Smooth muscle cell (in vitro differentiated cells): ENCODE measurements around the gene SLC34A1. TPM values are rescaled to one million over a fixed set of nuclear protein-coding genes. Genes with fewer than 3 reads are reported as not detected.

Source experiments
- DNase-seq: peaks from one replicate; lab custom pipeline; 2025; ENCODE audit not compliant: unreplicated experiment; lab: John Stamatoyannopoulos, UW
- H2AFZ ChIP-seq: fragments of 200-600 bp; sonication (generic); 2 replicates; pipeline ENCODE4 v1.6.0; 2016; ENCODE audit warnings: antibody characterized with exemption, low read depth, mild to moderate bottlenecking
- H3F3A ChIP-seq: fragments of 200-600 bp; sonication (generic); 2 replicates; pipeline ENCODE4 v1.6.0; 2017; ENCODE audit warnings: antibody characterized with exemption, low read depth
- H3K27ac ChIP-seq: fragments of 200-600 bp; sonication (generic); 2 replicates; pipeline ENCODE4 v1.5.1; 2016; ENCODE audit warnings: low read depth, mild to moderate bottlenecking
- H3K27me3 ChIP-seq: fragments of 200-600 bp; sonication (generic); 2 replicates; pipeline ENCODE4 v1.6.1; 2016; ENCODE audit warnings: low read depth, mild to moderate bottlenecking
- H3K36me3 ChIP-seq: fragments of 200-600 bp; sonication (generic); 2 replicates; pipeline ENCODE4 v1.5.1; 2016; ENCODE audit warnings: low read depth
- H3K4me1 ChIP-seq: fragments of 200-600 bp; sonication (generic); 2 replicates; pipeline ENCODE4 v1.5.1; 2016; ENCODE audit warnings: low read depth
- H3K4me2 ChIP-seq: fragments of 200-600 bp; sonication (generic); 2 replicates; pipeline ENCODE4 v1.6.0; 2016; ENCODE audit warnings: mild to moderate bottlenecking
- H3K4me3 ChIP-seq: fragments of 200-600 bp; sonication (generic); 2 replicates; pipeline ENCODE4 v1.5.1; 2016; ENCODE audit warnings: mild to moderate bottlenecking
- H3K79me2 ChIP-seq: fragments of 200-600 bp; sonication (generic); 2 replicates; pipeline ENCODE4 v1.6.0; 2016; ENCODE audit warnings: low read depth, mild to moderate bottlenecking
- H3K9ac ChIP-seq: fragments of 200-600 bp; sonication (generic); 2 replicates; pipeline ENCODE4 v1.6.0; 2016; ENCODE audit warnings: low read depth
- H3K9me3 ChIP-seq: fragments of 200-600 bp; sonication (generic); replicated peaks from 2 replicates; pipeline ENCODE4 v1.5.1; 2016; ENCODE audit warnings: low read depth
- H4K20me1 ChIP-seq: fragments of 200-600 bp; sonication (generic); 2 replicates; pipeline ENCODE4 v1.6.0; 2016; ENCODE audit warnings: low read depth
- CTCF ChIP-seq: fragments of 200-600 bp; sonication (generic); IDR thresholded peaks from 2 replicates; pipeline ENCODE4 v1.5.1; 2017; ENCODE audit warnings: borderline replicate concordance, mild to moderate bottlenecking, antibody characterized with exemption; ENCODE audit not compliant: insufficient read depth, poor library complexity, severe bottlenecking
- WGBS: methylation state at CpG from one replicate; pipeline ENCODE4 v1.1.7; 2016; ENCODE audit warnings: low lambda C conversion rate; 5-methylcytosine and 5-hydroxymethylcytosine counted together
- polyA plus RNA-seq: library from polyadenylated mRNA; unstranded; fragments of >200 nt; fragmentation: Nextera tagmentation; extraction: Ambion mirVana; gene quantifications from 2 replicates; pipeline ENCODE4 v1.2.1, GENCODE V29; 2016
- total RNA-seq: library from RNA; depleted of rRNA; stranded (reverse); fragments of >200 nt; gene quantifications from 2 replicates; pipeline ENCODE4 v1.2.3, GENCODE V29; 2014

Gene SLC34A1
- total and polyA plus RNA-seq, 2 experiments from 2014 or later = not detected

- no peak overlapping the region for H3K4me3 ChIP-seq
- H3K9me3 ChIP-seq = no peaks in the 10 kb centered on the region
- H3K4me2 ChIP-seq = peak overlapping the region; percentile 63
- no peaks in the 10 kb centered on the region for H3K36me3 ChIP-seq
- no peaks in the 10 kb centered on the region for H3K79me2 ChIP-seq
- H2AFZ ChIP-seq = peak overlapping the region; percentile 47
- peak overlapping the region; percentile 87 for H3K27ac ChIP-seq
- no peak overlapping the region for H3K9ac ChIP-seq
- DNase-seq = peak; percentile 46
- H4K20me1 ChIP-seq = peaks cover 3% of the 10 kb centered on the region
- H3F3A ChIP-seq = peaks cover 11% of the 10 kb centered on the region
- no peaks in the 10 kb centered on the region for H3K27me3 ChIP-seq
- TF ChIP-seq CTCF = peak; percentile 91
- WGBS = 29% methylated on average over 12 of the region's 13 CpGs
- H3K4me1 ChIP-seq = no peaks in the 10 kb centered on the region
Observed at GRCh38 chr5:177390363-177391300, 6.4 kb downstream of the SLC34A1 start.

GRCh38 chr5:177392765-177393164 lies 8.5 kb downstream of the SLC34A1 start:
- H3K4me1 ChIP-seq = no peaks in the 10 kb centered on the region
- no peak overlapping the region for H2AFZ ChIP-seq
- H3K36me3 ChIP-seq = no peaks in the 10 kb centered on the region
- no peaks in the 10 kb centered on the region for H3K9me3 ChIP-seq
- H4K20me1 ChIP-seq = peaks cover 3% of the 10 kb centered on the region
- H3K79me2 ChIP-seq = no peaks in the 10 kb centered on the region
- no peak overlapping the region for H3K4me2 ChIP-seq
- 85% methylated on average over 5 of the region's 5 CpGs for WGBS
- DNase-seq = no peak
- peaks cover 11% of the 10 kb centered on the region for H3F3A ChIP-seq
- H3K27me3 ChIP-seq = no peaks in the 10 kb centered on the region
- H3K4me3 ChIP-seq = no peak overlapping the region
- TF ChIP-seq CTCF = no peak
- no peak overlapping the region for H3K9ac ChIP-seq
- no peak overlapping the region for H3K27ac ChIP-seq

- no peak overlapping the region for H3K27ac ChIP-seq
- WGBS = 92% methylated on average over 1 of the region's 1 CpG
- H4K20me1 ChIP-seq = peaks cover 3% of the 10 kb centered on the region
- H3K27me3 ChIP-seq = no peaks in the 10 kb centered on the region
- H3K36me3 ChIP-seq = no peaks in the 10 kb centered on the region
- no peaks in the 10 kb centered on the region for H3K79me2 ChIP-seq
- H3K9ac ChIP-seq = no peak overlapping the region
- H3F3A ChIP-seq = peaks cover 9% of the 10 kb centered on the region
- no peaks in the 10 kb centered on the region for H3K9me3 ChIP-seq
- H3K4me3 ChIP-seq = no peak overlapping the region
- DNase-seq = no peak
- no peaks in the 10 kb centered on the region for H3K4me1 ChIP-seq
- H2AFZ ChIP-seq = no peak overlapping the region
- TF ChIP-seq CTCF = no peak
- H3K4me2 ChIP-seq = no peak overlapping the region
Observed at GRCh38 chr5:177393206-177393765, 9.1 kb downstream of the SLC34A1 start.
